Measurements from ENCODE around the gene MAP1LC3B.

Gene MAP1LC3B

GRCh38 chr16:87391950-87392820 is at the start of gene MAP1LC3B (continued):
- TF ChIP-seq YY1 (tag by site-specific recombination; IDR thresholded peaks at IDR 0.05): peak; percentile 98
- TF ChIP-seq KLF8 (tag by site-specific recombination; IDR thresholded peaks at IDR 0.05): peak; percentile 45; the same call in 1 of the 2 replicates
- peak; percentile 42; the same call in 1 of the 2 replicates for TF ChIP-seq ZEB2 (tag by site-specific recombination; IDR thresholded peaks at IDR 0.05)
- peak; percentile 51; the same call in 1 of the 2 replicates for TF ChIP-seq SP7 (tag by site-specific recombination; IDR thresholded peaks at IDR 0.05)
- peak; percentile 37; the same call in 1 of the 2 replicates for TF ChIP-seq KLF7 (tag by site-specific recombination; IDR thresholded peaks at IDR 0.05; ENCODE audit: borderline replicate concordance)
- peak; percentile 37; the same call in 1 of the 2 replicates for TF ChIP-seq ZBTB44 (tag by site-specific recombination; IDR thresholded peaks at IDR 0.05)
- TF ChIP-seq ZNF544 (tag by site-specific recombination; IDR thresholded peaks at IDR 0.05): no peak
- TF ChIP-seq ZXDB (tag by site-specific recombination; IDR thresholded peaks at IDR 0.05): peak; percentile 80
- TF ChIP-seq ZNF138 (tag by site-specific recombination; IDR thresholded peaks at IDR 0.05; ENCODE audit: borderline replicate concordance): no peak
- TF ChIP-seq ZNF561 (tag by site-specific recombination; IDR thresholded peaks at IDR 0.05; ENCODE audit: borderline replicate concordance): peak; percentile 69; the same call in 1 of the 2 replicates
- TF ChIP-seq ZBTB8A (tag by site-specific recombination; IDR thresholded peaks at IDR 0.05): peak; percentile 86
- peak; percentile 23; the same call in 1 of the 2 replicates for TF ChIP-seq ZNF677 (tag by site-specific recombination; IDR thresholded peaks at IDR 0.05)
- TF ChIP-seq ZNF174 (tag by site-specific recombination; IDR thresholded peaks at IDR 0.05): 0 out of 2 replicates have a peak, but pooled peaks have one; percentile 34
- peak; percentile 48; the same call in 1 of the 2 replicates for TF ChIP-seq ZNF10 (tag by site-specific recombination; IDR thresholded peaks at IDR 0.05)
- TF ChIP-seq ZNF513 (tag by site-specific recombination; IDR thresholded peaks at IDR 0.05): no peak
- no peak for TF ChIP-seq ZNF473 (tag by site-specific recombination; IDR thresholded peaks at IDR 0.05)
- TF ChIP-seq HIC1 (tag by site-specific recombination; IDR thresholded peaks at IDR 0.05): peak; percentile 95
- TF ChIP-seq ZIC2 (tag by site-specific recombination; IDR thresholded peaks at IDR 0.05): peak; percentile 86
- no peak for TF ChIP-seq ZNF121 (tag by site-specific recombination; IDR thresholded peaks at IDR 0.05)
- peak; percentile 87 for TF ChIP-seq KLF1 (tag by site-specific recombination; IDR thresholded peaks at IDR 0.05)
- peak; percentile 53 for TF ChIP-seq ZBTB20 (tag by site-specific recombination; IDR thresholded peaks at IDR 0.05)
- no peak for TF ChIP-seq ZFP41 (tag by site-specific recombination; IDR thresholded peaks at IDR 0.05; ENCODE audit: borderline replicate concordance)
- no peak for TF ChIP-seq PRDM2 (tag by site-specific recombination; IDR thresholded peaks at IDR 0.05; ENCODE audit: borderline replicate concordance)
- TF ChIP-seq ZNF600 (tag by site-specific recombination; IDR thresholded peaks at IDR 0.05): peak; percentile 51; the same call in 1 of the 2 replicates
- TF ChIP-seq PATZ1 (tag by site-specific recombination; IDR thresholded peaks at IDR 0.05): peak; percentile 89
